GM18508 (cell line): ENCODE data around the gene DNAJB1.

Source experiments
- ATAC-seq: cut with Tn5 transposase; IDR thresholded peaks from one replicate; pipeline ENCODE4 v1.9.1; 2021; ENCODE audit warnings: moderate number of reproducible peaks; ENCODE audit not compliant: insufficient read depth, unreplicated experiment

Gene DNAJB1

GRCh38 chr19:14497228-14497921 lies 20.8 kb downstream of the DNAJB1 start:
- ATAC-seq = no peak

DNA sequence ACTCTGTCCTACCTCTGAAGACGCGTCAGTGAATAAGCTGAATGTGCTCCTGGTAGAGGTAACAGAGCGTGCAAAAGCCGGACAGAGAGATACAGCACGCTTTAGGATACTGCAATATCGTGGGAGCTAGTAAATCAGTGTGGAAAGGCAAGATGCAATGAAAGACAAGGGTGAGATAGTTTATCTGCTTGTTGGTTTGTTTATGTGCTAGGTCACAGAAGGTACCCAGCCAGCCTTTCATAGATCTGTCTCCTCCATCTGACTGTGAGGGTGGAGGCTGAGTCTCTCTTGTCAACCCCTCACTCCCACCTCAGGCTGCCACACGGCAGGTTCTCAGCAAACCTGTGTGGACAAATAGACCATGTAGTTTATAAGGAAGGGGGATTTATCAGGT lies 21.4 kb downstream of the DNAJB1 start:
- ATAC-seq = no peak

- no peak for ATAC-seq
Observed at GRCh38 chr19:14496029-14496833, 22.0 kb downstream of the DNAJB1 start, which contains the start of gene GIPC1. Gene GIPC1, minus strand, starts transcription at chr19:14496127. Its CDS starts 13,151 bp downstream, at chr19:14482976.

DNA sequence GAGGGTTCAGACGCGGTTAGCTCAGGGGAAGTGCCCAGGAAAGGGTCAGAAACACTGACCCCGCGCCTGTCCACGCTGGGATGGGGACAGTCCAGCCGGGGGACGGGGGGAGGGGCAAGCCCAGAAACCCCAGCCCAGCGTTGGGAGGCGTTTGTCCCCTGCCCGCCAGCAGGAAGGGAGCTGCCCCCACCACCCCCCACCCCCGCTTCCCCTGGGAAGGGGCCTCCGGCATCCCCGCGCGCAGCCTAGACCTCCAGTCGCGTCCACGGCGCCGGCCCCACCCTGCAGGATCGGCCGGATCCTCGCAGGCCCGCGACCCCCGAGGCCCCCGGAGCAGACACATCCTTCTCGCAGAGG lies 22.5 kb downstream of the DNAJB1 start:
- ATAC-seq = no peak

DNA sequence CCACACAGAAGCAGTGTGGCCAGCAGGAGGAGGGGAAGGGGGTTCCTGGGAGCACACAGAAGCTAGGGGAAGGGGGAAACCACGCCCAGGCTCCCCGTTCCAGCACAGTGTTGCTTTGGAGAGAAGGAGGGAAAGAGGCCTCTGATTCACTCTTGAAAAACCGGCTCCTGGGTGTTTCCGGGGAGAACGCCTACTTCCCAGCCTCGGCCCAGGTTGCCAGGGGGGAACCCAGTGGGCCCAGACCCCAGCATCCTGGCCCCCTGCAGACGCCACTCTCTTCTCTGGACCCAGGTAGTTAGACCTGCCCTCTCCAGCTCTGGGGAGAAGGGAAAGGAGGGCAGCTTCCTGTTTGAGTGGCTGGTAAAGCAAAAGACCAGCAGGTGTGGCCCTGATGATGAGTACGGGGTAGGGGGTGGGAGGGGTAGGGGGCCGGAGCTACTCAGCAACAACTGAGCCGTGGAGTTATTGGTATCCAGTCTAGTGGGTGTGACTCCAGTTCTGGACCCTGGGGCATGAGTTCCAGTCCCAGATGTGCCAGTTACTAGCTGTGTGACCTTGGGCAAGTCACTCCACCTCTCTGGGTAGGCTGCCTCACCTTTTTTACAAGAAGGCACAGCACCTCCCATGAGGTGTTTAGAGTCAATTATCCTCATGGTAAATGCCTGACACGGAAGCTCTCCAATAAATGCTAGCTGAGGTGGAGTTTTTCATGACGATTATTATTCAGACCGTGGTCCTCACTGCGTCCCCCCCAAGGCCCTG lies 23.1 kb downstream of the DNAJB1 start:
- ATAC-seq = no peak

- ATAC-seq = no peak
Observed at GRCh38 chr19:14494411-14494810, 23.8 kb downstream of the DNAJB1 start.

DNA sequence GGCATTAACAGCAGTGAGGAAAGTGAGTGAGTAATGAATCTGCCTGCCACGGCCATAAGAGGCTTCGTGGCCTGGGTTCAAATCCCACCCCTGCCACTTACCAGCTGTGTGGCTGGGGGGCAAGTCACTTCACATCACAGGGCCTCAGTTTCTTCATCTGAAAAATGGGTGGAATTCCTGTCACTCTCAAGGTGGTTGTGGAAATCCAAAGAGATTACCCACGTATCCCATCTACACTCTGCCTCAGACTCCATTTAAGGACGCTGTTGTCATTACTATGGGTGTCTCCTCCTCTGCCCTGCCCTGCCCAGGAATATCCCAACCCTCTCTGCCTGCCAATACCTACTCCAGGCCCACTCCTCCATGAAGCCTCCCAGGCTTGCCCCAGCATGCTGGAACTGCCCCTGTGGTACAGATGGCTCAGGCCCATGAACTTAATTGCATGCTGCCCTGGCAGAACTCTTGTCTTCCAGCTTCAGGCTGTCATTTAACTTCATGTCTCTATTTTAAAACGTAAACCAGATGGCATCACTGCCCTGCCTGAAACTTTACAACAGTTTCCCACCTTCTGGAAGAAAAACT lies 25.4 kb downstream of the DNAJB1 start:
- ATAC-seq = no peak

- ATAC-seq = no peak
Observed at GRCh38 chr19:14487370-14488125, 30.6 kb downstream of the DNAJB1 start.

- ATAC-seq = no peak
Observed at GRCh38 chr19:14482172-14482941, 35.8 kb downstream of the DNAJB1 start.

DNA sequence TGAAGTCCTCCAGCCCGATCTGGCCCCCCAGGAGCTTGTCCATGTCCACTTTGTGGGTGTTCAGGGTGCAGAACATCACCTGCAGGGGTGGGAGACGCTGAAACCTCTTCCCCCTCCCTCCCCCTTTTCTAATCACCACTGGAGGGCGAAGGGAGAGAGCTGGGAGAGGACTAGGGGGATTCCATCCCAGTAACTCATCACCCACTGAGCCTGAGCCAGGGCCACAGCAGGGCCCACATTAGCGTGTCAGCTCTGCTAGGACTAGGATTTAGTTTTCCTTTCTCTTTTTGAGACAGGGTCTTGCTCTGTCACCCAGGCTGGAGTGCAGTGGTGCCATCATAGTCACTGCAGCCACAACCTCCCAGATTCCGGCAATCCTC lies 37.5 kb downstream of the DNAJB1 start:
- ATAC-seq = no peak

DNA sequence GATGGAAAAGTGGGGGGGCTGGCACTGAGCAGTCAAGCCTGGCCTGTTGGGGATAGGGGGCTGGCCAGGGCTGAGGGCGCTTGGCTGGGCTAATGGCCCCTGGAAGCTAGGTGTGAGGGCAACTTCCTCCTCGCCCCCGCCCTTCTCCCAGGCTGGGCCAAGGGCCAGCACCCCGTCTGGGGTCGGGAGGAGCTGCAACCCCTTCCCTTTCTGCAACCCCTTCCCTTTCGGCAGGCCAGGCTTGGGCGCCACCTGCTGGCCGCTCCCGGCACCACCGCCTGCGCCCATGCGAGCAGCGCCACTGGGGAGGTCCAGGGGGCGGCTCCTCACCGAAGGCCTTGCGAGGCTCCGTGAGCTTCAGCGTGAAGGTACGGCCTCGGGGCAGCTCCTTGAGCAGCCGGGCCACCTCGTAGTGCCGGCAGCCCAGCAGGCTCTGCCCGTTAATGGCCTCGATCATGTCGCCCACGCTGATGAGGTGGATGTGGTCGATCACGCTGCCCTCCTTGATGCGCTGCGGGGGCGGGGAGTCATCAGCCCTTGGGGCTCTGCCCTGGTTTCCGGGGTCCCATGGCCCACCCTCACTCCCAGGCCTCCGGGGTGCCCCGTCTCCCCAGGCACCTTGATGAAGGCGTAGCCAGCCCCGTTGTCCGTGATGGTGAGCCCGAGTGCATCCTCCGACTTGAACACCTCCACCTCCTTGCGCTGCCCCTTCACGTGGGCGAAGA lies 38.1 kb downstream of the DNAJB1 start:
- no peak for ATAC-seq

DNA sequence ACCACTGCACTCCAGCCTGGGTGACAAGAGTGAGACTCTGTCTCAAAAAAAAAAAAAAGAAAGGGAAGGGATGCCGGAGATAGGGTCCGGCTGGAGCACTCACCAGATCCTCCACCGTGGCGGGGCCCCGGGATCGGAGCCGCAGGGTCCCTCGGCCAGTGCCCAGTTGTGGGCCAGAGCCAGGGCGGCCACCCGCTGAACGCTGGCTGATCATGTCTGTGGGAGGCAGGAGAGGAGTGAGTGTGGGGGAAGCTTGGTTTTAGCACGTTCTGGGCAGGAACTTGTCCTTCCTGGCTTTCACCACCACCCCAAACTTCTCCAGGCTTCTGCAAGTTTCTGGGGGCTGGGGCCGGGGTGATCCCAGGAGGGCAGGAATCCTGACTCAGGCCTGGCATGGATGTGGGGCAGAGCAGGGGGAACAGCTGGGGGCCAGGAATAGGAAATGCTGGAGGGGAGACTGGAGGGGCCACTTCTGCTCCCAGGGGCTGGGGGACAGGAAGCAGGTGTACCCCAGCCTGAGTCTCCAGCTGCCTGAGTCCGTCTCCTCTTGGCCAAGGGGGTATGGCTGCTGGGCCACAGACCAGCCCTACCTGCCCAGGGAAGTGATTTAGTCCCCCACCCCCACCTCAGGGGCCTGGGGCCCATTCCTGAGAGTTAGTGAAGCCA lies 38.8 kb downstream of the DNAJB1 start:
- no peak for ATAC-seq

- ATAC-seq = no peak
Observed at GRCh38 chr19:14478113-14478545, 40.1 kb downstream of the DNAJB1 start.

DNA sequence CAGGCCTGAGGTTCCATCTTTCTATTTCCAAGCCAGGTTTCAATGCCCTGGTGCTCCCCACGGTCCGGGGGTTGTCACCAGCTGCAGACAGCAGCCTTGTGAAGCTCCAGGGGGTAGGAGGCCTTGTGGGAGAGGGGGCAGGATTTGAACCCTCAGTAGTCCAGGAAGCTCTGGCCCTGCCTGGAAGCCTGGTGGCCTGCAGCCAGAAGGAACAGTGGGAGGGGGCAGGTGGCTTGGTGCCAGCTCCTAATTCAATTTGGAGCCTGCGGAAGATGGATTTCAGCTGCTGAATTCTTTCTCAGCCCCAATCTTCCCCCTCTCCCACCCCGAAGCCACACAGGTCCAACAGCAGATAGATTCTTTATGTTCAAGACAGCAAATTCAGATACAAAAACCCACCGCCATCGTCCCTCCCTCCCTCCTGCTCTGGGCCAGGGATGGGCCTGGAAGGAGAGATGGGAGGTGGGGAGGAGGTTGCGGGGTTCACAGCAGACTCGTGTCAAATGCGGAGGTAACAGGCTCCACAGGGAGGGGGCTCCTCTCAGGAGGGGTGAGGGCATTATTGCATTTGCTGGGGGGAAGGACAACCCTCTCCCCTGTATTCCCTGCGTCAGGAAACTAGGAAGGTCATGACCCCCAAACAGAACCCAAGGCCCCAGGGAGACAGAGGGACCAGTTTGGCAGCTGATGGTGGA lies 40.6 kb downstream of the DNAJB1 start:
- no peak for ATAC-seq

GRCh38 chr19:14476673-14477401 lies 41.4 kb downstream of the DNAJB1 start:
- no peak for ATAC-seq

GRCh38 chr19:14476327-14476672 lies 41.9 kb downstream of the DNAJB1 start:
- no peak for ATAC-seq
